ENCODE measurements around the gene FAM171A1. TPM values are rescaled to one million over a fixed set of nuclear protein-coding genes. Genes with fewer than 3 reads are reported as not detected.

FAM171A1 gene
- total and polyA plus RNA-seq, 2 donors (not counting 1 experiment from before 2014, with no cell fraction given), result 0.09 TPM; not detected in 1

GRCh38 chr10:15169555-15170401 is 201.3 kb downstream of the FAM171A1 start:
- peak overlapping the region in 1 of 5 experiments; percentile 52 for H3K4me3 ChIP-seq (ENCODE audit: control extremely low read depth in 1 of 5, extremely low read depth in 1 of 5, insufficient read depth in 1 of 5, low read depth in 2 of 5, low read length in 4 of 5)
- H3K27me3 Mint-ChIP-seq, result peaks cover 8% of the 10 kb centered on the region
- H4K20me1 ChIP-seq (ENCODE audit: control insufficient read depth, insufficient read depth, low read length, poor library complexity, severe bottlenecking), result no peaks in the 10 kb centered on the region
- intact Hi-C loops (cut with micrococcal nuclease), result loop anchor here (2.0 to 5.0 kb wide), 6 partner anchors 63 to 1583 kb away; partner anchors contain the start of genes ACBD7, DCLRE1C, PRPF18 and SUV39H2
- ChIA-PET CTCF (interaction anchor here (1.6 to 4.0 kb wide), 2 partner anchors 28 to 64 kb away, joined by 5 to 21 read pairs; no protein-coding TSS in a partner anchor), POLR2A (interaction anchor here (1.1 kb wide), 1 partner anchor 72 kb away, joined by 3 read pairs; the partner anchor contains the start of gene RPP38)
- peak overlapping the region; percentile 26 for H3K27ac Mint-ChIP-seq
- H3K27ac ChIP-seq (ENCODE audit: low read length in 2 of 2), result no peak overlapping the region
- H3K79me2 ChIP-seq (ENCODE audit: control insufficient read depth, insufficient read depth, low read length), result no peaks in the 10 kb centered on the region
- DNase-seq (no peak), ATAC-seq (ENCODE audit: low read depth) (no peak)
- H3K9me3 Mint-ChIP-seq (ENCODE audit: insufficient read depth), result no peaks in the 10 kb centered on the region
- no peaks in the 10 kb centered on the region for H3K27me3 ChIP-seq (replicated peaks in 1 of 4; ENCODE audit: control extremely low read depth in 1 of 4, control insufficient read depth in 3 of 4, insufficient read depth in 4 of 4, low read length in 3 of 4)
- no peaks in the 10 kb centered on the region for H3K9me3 ChIP-seq (ENCODE audit: control extremely low read depth in 1 of 3, control insufficient read depth in 2 of 3, insufficient read depth in 1 of 3, low read length in 2 of 3)
- TF ChIP-seq CTCF (IDR thresholded peaks at IDR 0.05) (no peak), EZH2 (IDR thresholded peaks at IDR 0.05; ENCODE audit: borderline replicate concordance, insufficient read depth, low read depth, low read length, poor library complexity, severe bottlenecking) (no peak)
- no peak overlapping the region for H3K9ac ChIP-seq (ENCODE audit: low read length)
- peak overlapping the region; percentile 54 for H2AFZ ChIP-seq (ENCODE audit: insufficient read depth, low read depth, low read length, poor library complexity, severe bottlenecking)
- peaks cover 26% of the 10 kb centered on the region for H3K4me1 Mint-ChIP-seq
- WGBS (ENCODE audit: insufficient coverage), result 26% methylated on average over 11 of the region's 16 CpGs
- H3K36me3 ChIP-seq (replicated peaks in 1 of 2; ENCODE audit: control extremely low read depth in 1 of 2, control insufficient read depth in 1 of 2, extremely low read depth in 1 of 2, insufficient read depth in 2 of 2, low read length in 1 of 2), result no peaks in the 10 kb centered on the region
- H3K4me3 Mint-ChIP-seq, result peak overlapping the region; percentile 59
- H3K4me1 ChIP-seq (ENCODE audit: control insufficient read depth in 2 of 2, insufficient read depth in 2 of 2, low read length in 2 of 2), result peaks cover 21 to 24% of the 10 kb centered on the region in 2 donors
- peak overlapping the region; percentile 74 for H3K4me2 ChIP-seq (replicated peaks; ENCODE audit: low read depth, low read length, poor library complexity, severe bottlenecking)
